ENCODE measurements around the gene AVP.
A peak's percentile ranks its signal among the peaks of the same experiment; 100 is the strongest.
"Not testable (repeated sequence)": the region's sequence is repeated elsewhere in the genome, so short reads cannot be mapped to it uniquely, and the experiment has no call there.

AVP gene

GRCh38 chr20:3093861-3094361, 9.4 kb upstream of the AVP start:
- intact Hi-C loops (cut with DNase I) = no loop called here
- DNase-seq = no peak

DNA sequence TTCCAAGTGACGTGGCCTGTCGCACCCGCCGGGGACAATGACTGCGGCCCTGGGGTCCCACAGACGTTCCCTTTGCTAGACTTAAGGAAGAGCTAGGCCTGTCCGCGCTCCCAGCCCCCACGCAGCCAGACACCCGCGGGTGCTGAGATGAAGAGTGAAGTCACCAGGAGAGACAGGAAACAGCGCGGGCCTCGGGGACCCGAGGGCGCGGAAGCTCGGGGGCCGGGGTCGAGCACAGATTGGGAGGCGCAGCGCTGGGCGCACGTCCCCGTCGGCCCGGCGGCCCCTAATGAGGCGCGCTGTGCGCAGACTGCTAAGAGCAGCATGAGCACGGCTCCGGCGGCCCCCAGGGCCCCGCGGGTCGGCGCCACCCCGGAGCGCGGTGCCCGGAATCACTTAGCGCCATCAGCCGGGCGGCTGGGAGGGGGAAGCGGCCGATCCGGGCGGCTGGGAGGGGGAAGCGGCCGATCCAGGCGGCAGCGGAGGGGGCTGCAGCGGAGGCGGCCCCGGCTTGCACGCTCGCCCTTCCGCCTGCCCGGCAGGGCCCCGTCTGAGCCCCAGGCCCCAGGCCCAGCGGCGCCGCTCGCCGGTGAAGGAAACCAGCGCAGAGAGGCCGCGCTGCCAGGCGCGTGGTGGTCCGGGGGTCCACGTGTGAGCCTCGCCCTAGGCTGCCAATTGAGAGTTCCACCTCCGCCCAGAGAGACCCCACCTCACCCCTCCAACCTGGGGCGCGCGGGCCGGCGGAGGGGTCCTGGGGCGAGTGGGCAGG, 8.3 kb upstream of the AVP start:
- peak in 1 of 42 donors; percentile 41 for DNase-seq
- intact Hi-C loops (cut with DNase I) = no loop called here

- no peak for DNase-seq
- intact Hi-C loops (cut with DNase I) = no loop called here
Observed at GRCh38 chr20:3090565-3090964, 6.0 kb upstream of the AVP start.

DNA sequence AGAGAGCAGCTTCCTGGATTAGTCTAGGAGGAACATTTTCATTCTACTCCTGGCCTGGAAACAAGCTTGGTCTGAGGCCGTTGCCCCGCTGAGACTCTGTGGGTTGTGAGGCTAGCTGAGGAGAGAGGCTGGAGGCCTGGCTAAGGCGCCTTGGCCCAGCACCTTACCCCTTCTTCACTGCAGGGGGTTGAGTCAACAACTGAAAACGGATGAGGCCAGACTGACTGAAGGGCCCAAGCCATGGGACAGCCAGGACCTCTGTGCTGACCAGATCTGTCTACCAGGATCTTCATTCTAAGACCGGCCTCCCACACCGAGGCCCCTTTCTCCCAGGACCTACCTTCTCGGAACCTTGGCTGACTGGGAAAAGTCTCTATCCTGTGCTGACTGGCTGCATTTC, 3.5 kb upstream of the AVP start:
- intact Hi-C loops (cut with DNase I) = no loop called here
- DNase-seq = no peak

- intact Hi-C loops (cut with DNase I) = no loop called here
- DNase-seq = no peak
Observed at GRCh38 chr20:3085571-3086072, 1.1 kb upstream of the AVP start.

DNA sequence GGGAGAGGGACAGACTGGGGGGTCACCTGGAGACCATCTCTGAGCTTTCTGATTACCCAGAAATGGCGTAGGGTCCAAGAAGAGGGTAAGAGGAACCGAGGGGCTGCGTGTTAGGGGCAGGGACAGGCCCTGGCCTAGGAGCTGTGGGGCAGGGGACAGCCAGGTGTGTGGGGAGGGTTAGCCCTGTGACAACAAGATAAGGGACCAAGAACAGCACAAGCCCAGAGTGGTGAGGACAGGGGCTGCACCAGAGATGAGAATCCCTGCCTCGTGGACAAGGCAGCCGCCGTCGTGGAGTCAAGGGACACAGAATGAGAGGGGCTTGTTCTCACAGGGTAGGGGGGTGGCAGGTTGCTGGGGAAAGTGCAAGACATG, 449 bp upstream of the AVP start:
- DNase-seq = no peak
- intact Hi-C loops (cut with DNase I) = no loop called here

GRCh38 chr20:3082955-3083952, 1.3 kb downstream of the AVP start:
- intact Hi-C loops (cut with DNase I) = no loop called here
- DNase-seq = no peak

DNA sequence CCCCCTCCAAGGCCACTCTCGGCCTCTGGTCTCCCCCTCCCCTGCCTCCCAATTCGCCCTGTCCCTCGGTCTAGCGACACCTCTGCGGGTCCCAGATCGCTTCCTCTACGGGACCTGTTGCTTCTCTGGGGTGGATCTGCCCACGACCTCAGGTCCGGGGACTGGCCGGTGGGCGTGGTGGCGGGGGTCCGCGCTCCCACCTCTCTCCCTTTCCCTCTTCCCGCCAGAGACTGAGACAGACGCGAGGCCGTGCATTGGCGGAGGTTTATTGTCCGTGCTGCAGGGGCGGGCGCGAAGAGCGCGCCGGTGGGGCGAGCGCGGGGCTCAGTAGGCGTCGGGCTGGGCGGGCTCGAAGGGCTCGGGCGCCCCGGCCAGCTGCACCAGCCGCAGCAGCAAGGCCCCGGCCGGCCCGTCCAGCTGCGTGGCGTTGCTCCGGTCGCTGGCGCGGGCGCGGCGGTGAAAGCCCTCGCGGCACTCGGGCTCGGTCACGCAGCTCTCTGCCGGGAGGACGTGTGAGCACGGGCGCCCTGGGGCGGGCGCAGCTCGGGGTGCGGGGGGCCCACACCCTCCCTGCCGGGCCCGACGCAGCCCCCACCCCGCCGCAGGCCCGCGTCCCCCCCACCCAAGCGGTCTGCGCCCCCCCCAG, 2.1 kb downstream of the AVP start:
- intact Hi-C loops (cut with DNase I) = no loop called here
- no peak for DNase-seq

DNA sequence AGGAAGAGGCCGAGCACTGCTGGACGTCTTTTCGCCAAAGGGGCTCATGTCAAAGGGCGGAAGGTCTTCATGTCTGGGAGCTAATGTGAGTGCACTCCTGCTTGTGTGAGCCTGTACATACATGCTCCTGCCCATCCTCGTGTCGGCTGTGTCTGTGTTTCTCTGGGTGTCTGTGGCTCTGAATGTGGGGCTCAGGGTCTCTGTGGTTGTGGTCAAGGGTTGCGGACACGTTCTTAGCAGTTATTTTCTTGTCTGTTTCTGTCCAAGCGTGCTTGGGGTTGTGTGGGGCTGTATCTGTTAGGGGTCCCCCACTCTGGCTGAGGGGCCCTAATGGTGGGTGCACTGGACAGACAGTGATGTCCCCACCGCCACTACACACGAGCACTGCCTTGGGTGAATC, 2.9 kb downstream of the AVP start:
- intact Hi-C loops (cut with DNase I) = no loop called here
- no peak for DNase-seq

- intact Hi-C loops (cut with DNase I) = no loop called here
Observed at GRCh38 chr20:3080939-3081388, 3.6 kb downstream of the AVP start.

GRCh38 chr20:3077618-3078134, 6.8 kb downstream of the AVP start:
- intact Hi-C loops (cut with DNase I) = no loop called here
- no peak for DNase-seq

More at GRCh38 chr20:3080939-3081388, 3.6 kb downstream of the AVP start:
- peak in 17 of 42 donors; percentile 7 to 75 (median 45) for DNase-seq

GRCh38 chr20:3075315-3075714, 9.2 kb downstream of the AVP start:
- DNase-seq; intact Hi-C loops (cut with DNase I): not testable (repeated sequence)

GRCh38 chr20:3074812-3075211, 9.7 kb downstream of the AVP start:
- DNase-seq = no peak
- intact Hi-C loops (cut with DNase I) = no loop called here

DNA sequence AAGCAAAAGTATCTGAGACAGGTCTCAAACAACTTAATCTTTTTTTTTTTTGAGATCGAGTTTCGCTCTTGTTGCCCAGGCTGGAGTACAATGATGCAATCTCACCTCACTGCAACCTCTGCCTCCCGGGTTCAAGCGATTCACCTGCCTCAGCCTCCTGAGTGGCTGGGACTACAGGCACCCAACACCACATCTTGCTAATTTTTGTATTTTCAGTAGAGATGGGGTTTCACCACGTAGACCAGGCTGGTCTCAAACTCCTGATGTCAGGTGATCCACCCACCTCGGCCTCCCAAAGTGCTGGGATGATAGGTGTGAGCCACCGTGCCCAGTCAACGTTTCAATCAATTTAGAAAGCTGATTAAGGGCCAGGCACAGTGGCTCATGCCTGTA, 11.3 kb downstream of the AVP start:
- intact Hi-C loops (cut with DNase I); DNase-seq: not testable (repeated sequence)

- intact Hi-C loops (cut with DNase I) = no loop called here
- no peak for DNase-seq
Observed at GRCh38 chr20:3072530-3073250, 11.8 kb downstream of the AVP start.

- intact Hi-C loops (cut with DNase I) = no loop called here
- no peak for DNase-seq
Observed at GRCh38 chr20:3071610-3072529, 12.7 kb downstream of the AVP start, which contains the start of gene OXT. OXT (plus strand) TSS chr20:3071620; CDS start chr20:3071656, 36 bp downstream.

DNA sequence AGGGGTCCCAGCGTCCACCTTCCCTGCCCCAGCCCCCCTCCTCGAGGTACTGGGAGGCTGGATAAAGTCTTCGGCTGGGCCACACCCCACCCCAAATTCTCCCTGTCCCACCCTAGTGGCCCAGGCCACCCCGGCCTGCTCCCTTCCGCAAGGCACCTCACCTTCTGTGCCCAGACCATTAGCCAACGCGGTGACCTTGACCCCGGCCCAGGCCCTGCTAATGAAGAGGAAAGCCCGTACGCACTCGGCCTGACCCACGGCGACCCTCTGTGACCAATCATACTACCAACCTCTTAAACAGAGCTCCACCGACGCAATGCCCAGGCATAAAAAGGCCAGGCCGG, 13.3 kb downstream of the AVP start:
- DNase-seq = no peak
- intact Hi-C loops (cut with DNase I) = no loop called here
